Loucy (cell line): ENCODE results near the gene TAGAP.

ENCODE experiments used
- H2AFZ ChIP-seq: fragments of 200-600 bp; sonication (generic); 2 replicates; pipeline ENCODE4 v1.6.0; 2016; ENCODE audit warnings: antibody characterized with exemption, mild to moderate bottlenecking, low read length, moderate library complexity
- H3F3A ChIP-seq: fragments of 200-600 bp; 2 replicates; pipeline ENCODE4 v1.6.0; 2016; ENCODE audit warnings: antibody characterized with exemption, low read depth, mild to moderate bottlenecking
- H3K27me3 ChIP-seq: fragments of 200-600 bp; sonication (generic); 2 replicates; pipeline ENCODE4 v1.6.1; 2014; ENCODE audit warnings: low read length, mild to moderate bottlenecking; ENCODE audit not compliant: insufficient read depth, poor library complexity, severe bottlenecking
- H3K36me3 ChIP-seq: fragments of 200-600 bp; sonication (generic); 2 replicates; pipeline ENCODE4 v1.6.1; 2016; ENCODE audit warnings: low read length; ENCODE audit not compliant: insufficient read depth
- H3K4me1 ChIP-seq: fragments of 200-600 bp; sonication (generic); 2 replicates; pipeline ENCODE4 v1.5.1; 2014; ENCODE audit warnings: low read length, mild to moderate bottlenecking; ENCODE audit not compliant: insufficient read depth, poor library complexity, severe bottlenecking
- H3K4me2 ChIP-seq: fragments of 200-600 bp; sonication (generic); 2 replicates; pipeline ENCODE4 v1.6.0; 2014; ENCODE audit warnings: antibody characterized with exemption, low read length, low read depth, mild to moderate bottlenecking; ENCODE audit not compliant: poor library complexity, severe bottlenecking
- H3K4me3 ChIP-seq: fragments of 200-600 bp; sonication (generic); 2 replicates; pipeline ENCODE4 v1.5.1; 2014; ENCODE audit warnings: low read length, mild to moderate bottlenecking, mixed read lengths; ENCODE audit not compliant: poor library complexity, severe bottlenecking
- H3K79me2 ChIP-seq: fragments of 200-600 bp; sonication (generic); 2 replicates; pipeline ENCODE4 v1.6.1; 2014; ENCODE audit warnings: low read length; ENCODE audit not compliant: insufficient read depth
- H3K9ac ChIP-seq: fragments of 200-600 bp; sonication (generic); 2 replicates; pipeline ENCODE4 v1.6.0; 2014; ENCODE audit warnings: mild to moderate bottlenecking, low read depth, low read length, moderate library complexity; ENCODE audit not compliant: poor library complexity, severe bottlenecking
- H3K9me2 ChIP-seq: fragments of 200-600 bp; sonication (generic); replicated peaks from 2 replicates; pipeline ENCODE4 v1.6.1; 2016; ENCODE audit warnings: low read depth, low read length, mixed read lengths
- H3K9me3 ChIP-seq: fragments of 200-600 bp; sonication (generic); 2 replicates; pipeline ENCODE4 v1.6.1; 2014; ENCODE audit warnings: mild to moderate bottlenecking, antibody characterized with exemption, low read length, low read depth; ENCODE audit not compliant: insufficient read depth
- H4K20me1 ChIP-seq: fragments of 200-600 bp; sonication (generic); 2 replicates; pipeline ENCODE4 v1.6.0; 2014; ENCODE audit warnings: antibody characterized with exemption, low read length, mild to moderate bottlenecking; ENCODE audit not compliant: insufficient read depth, poor library complexity, severe bottlenecking
- CTCF ChIP-seq: fragments of 200-600 bp; sonication (generic); conservative IDR thresholded peaks from 2 replicates; pipeline ENCODE4 v1.5.1; 2014; ENCODE audit warnings: mild to moderate bottlenecking, antibody characterized with exemption, low read length
- EZH2phosphoT487 ChIP-seq: fragments of 200-600 bp; IDR thresholded peaks from 2 replicates; pipeline ENCODE4 v1.6.1; 2018; ENCODE audit warnings: antibody characterized with exemption, mild to moderate bottlenecking, moderate library complexity, borderline replicate concordance

Gene TAGAP

DNA sequence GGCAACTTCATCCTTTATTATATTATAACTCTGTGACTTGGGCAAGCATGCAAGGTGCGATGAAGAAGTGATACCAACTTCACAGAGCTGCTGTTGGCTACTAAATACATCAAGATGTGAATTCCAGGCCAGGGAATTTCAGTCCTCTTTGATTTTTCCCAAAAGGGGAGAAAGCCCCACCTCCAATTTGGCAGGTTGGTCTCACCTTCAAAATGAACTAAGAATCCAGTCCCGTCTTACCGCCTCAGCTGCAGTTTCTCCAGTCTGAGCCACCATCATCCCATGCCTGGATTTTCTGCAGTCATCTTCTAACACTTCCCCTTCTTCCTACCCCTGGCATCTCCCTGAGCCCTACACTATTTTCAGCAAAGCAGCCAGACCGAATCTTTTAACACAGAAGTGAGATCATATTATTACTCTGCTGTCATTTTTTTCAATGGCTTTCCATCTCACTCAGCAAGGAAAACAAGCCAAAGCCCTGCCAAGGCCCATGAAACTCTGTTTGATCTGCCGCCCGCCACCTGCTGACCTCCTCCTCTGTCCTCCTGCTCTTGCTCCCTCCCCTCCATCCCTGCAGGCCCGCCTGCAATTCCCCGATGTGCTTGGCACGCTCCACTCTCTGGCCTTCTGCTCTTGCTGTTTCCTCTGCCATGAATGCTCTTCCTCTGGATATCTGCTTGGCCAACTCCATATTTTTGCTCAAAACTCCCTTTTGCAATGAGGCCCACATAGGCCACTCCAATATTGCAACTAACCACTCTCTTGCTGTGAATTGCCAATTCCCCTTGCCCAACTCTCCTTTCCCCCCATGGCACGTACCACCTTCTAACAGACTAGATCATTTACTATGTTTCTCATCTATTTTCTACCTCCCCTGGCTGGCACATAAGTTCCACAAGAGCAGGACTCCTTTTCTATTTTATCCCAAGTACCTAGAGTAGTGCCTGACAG, 46.0 kb upstream of the TAGAP start:
- no peaks in the 10 kb centered on the region for H3F3A ChIP-seq
- H2AFZ ChIP-seq: no peak overlapping the region
- no peaks in the 10 kb centered on the region for H3K36me3 ChIP-seq
- no peak overlapping the region for H3K4me2 ChIP-seq
- no peaks in the 10 kb centered on the region for H3K9me3 ChIP-seq
- no peak overlapping the region for H3K9ac ChIP-seq
- TF ChIP-seq EZH2phosphoT487 (no peak), CTCF (no peak)
- no peak overlapping the region for H3K4me3 ChIP-seq
- H4K20me1 ChIP-seq: no peaks in the 10 kb centered on the region
- H3K27me3 ChIP-seq: no peaks in the 10 kb centered on the region
- peaks cover 7% of the 10 kb centered on the region for H3K4me1 ChIP-seq
- no peaks in the 10 kb centered on the region for H3K9me2 ChIP-seq
- no peaks in the 10 kb centered on the region for H3K79me2 ChIP-seq

GRCh38 chr6:159089909-159090308, 45.1 kb upstream of the TAGAP start:
- Histone ChIP-seq H2AFZ (no peak overlapping the region), H3K4me2 (no peak overlapping the region), H3K9me2 (no peaks in the 10 kb centered on the region), H3K79me2 (no peaks in the 10 kb centered on the region), H4K20me1 (no peaks in the 10 kb centered on the region), H3K4me3 (no peak overlapping the region), H3K36me3 (no peaks in the 10 kb centered on the region), H3K9me3 (no peaks in the 10 kb centered on the region), H3K4me1 (peaks cover 9% of the 10 kb centered on the region), H3F3A (no peaks in the 10 kb centered on the region), H3K27me3 (no peaks in the 10 kb centered on the region), H3K9ac (no peak overlapping the region)
- TF ChIP-seq CTCF: no peak
- TF ChIP-seq EZH2phosphoT487: no peak

GRCh38 chr6:159089443-159089842, 44.7 kb upstream of the TAGAP start:
- no peaks in the 10 kb centered on the region for H3K9me3 ChIP-seq
- H4K20me1 ChIP-seq: no peaks in the 10 kb centered on the region
- H3K79me2 ChIP-seq: no peaks in the 10 kb centered on the region
- no peaks in the 10 kb centered on the region for H3K9me2 ChIP-seq
- no peak overlapping the region for H2AFZ ChIP-seq
- H3K4me1 ChIP-seq: peaks cover 9% of the 10 kb centered on the region
- no peak overlapping the region for H3K4me3 ChIP-seq
- no peak overlapping the region for H3K9ac ChIP-seq
- H3F3A ChIP-seq: no peaks in the 10 kb centered on the region
- TF ChIP-seq CTCF: no peak
- no peak for TF ChIP-seq EZH2phosphoT487
- no peaks in the 10 kb centered on the region for H3K36me3 ChIP-seq
- H3K4me2 ChIP-seq: no peak overlapping the region
- H3K27me3 ChIP-seq: no peaks in the 10 kb centered on the region
